Kidney epithelial cell (primary cell): Measurements from ENCODE around the gene RAB40B. TPM values are rescaled to one million over a fixed set of nuclear protein-coding genes. Genes with fewer than 3 reads are reported as not detected.
A peak's percentile ranks its signal among the peaks of the same experiment; 100 is the strongest.
"Not testable (repeated sequence)": the region's sequence is repeated elsewhere in the genome, so short reads cannot be mapped to it uniquely, and the experiment has no call there.

Experiments
- DNase-seq: peaks from one replicate; pipeline ENCODE4 v3.0.0-alpha.2; 2010; ENCODE audit warnings: low read depth
- H3K27me3 ChIP-seq: 2 replicates; pipeline ENCODE4 v1.6.0; 2011; ENCODE audit warnings: low read length; ENCODE audit not compliant: control insufficient read depth, insufficient read depth
- H3K36me3 ChIP-seq: 2 replicates; pipeline ENCODE4 v1.5.1; 2011; ENCODE audit warnings: low read length; ENCODE audit not compliant: control insufficient read depth, insufficient read depth
- H3K4me3 ChIP-seq: 2 replicates; pipeline ENCODE4 v1.5.1; 2011; ENCODE audit warnings: low read depth, mild to moderate bottlenecking, control low read depth, low read length
- CTCF ChIP-seq: IDR thresholded peaks from 2 replicates; pipeline ENCODE4 v1.5.1; 2011; ENCODE audit warnings: mild to moderate bottlenecking, moderate library complexity, low read length, control low read depth, inconsistent platforms; ENCODE audit not compliant: insufficient read depth, poor library complexity, severe bottlenecking
- total RNA-seq: library from RNA; depleted of rRNA; stranded (reverse); fragments of >200 nt; gene quantifications from 2 replicates; pipeline ENCODE4 v1.2.3, GENCODE V29; 2015

Gene RAB40B, protein sequence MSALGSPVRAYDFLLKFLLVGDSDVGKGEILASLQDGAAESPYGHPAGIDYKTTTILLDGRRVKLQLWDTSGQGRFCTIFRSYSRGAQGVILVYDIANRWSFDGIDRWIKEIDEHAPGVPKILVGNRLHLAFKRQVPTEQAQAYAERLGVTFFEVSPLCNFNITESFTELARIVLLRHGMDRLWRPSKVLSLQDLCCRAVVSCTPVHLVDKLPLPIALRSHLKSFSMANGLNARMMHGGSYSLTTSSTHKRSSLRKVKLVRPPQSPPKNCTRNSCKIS
- total RNA-seq = 5.3 and 7.3 TPM in 2 replicates

GRCh38 chr17:82698065-82698973 is at the start of gene RAB40B:
Gene RAB40B, minus strand, starts transcription at chr17:82698698. Its CDS starts 102 bp downstream, at chr17:82698596.
- Histone ChIP-seq H3K36me3 (no peaks in the 10 kb centered on the region), H3K4me3 (peak within 1 kb of the TSS; percentile 68), H3K27me3 (peaks cover 8% of the 10 kb centered on the region)
- no peak for TF ChIP-seq CTCF
- peak; percentile 88 for DNase-seq

DNA sequence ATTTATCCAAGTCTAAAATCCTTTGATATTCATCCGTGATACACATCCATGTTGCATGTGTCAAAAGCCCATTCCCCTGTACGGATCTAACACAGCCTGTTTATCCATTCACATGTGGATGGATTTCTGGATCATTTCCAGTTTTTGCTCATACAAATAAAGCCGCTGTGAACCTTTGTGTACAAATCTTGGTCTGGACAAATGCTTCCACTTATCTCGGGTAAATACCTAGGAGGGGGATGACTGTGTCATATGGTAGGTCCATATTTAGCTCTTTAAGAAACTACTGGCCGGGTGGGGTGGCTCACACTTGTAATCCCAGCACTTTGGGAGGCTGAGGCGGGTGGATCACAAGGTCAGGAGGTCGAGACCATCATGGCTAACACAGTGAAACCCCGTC is 47.0 kb upstream of the RAB40B start:
- no peaks in the 10 kb centered on the region for H3K27me3 ChIP-seq
- H3K36me3 ChIP-seq = peaks cover 3% of the 10 kb centered on the region
- no peak overlapping the region for H3K4me3 ChIP-seq
- TF ChIP-seq CTCF = no peak
- DNase-seq = no peak

DNA sequence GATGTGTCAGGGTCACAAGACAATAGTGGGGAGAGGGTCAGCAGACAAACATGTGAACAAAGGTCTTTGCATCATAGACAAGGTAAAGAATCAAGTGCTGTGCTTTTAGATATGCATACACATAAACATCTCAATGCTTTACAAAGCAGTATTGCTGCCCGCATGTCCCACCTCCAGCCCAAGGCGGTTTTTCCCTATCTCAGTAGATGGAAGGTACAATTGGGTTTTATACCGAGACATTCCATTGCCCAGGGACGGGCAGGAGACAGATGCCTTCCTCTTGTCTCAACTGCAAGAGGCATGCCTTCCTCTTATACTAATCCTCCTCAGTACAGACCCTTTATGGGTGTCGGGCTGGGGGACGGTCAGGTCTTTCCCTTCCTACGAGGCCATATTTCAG is 46.2 kb upstream of the RAB40B start:
- H3K4me3 ChIP-seq, H3K36me3 ChIP-seq, H3K27me3 ChIP-seq, DNase-seq: not testable (repeated sequence)

- H3K36me3 ChIP-seq = peaks cover 3% of the 10 kb centered on the region
- H3K4me3 ChIP-seq = no peak overlapping the region
- DNase-seq = no peak
- no peaks in the 10 kb centered on the region for H3K27me3 ChIP-seq
- TF ChIP-seq CTCF = no peak
Observed at GRCh38 chr17:82743344-82744219, 45.1 kb upstream of the RAB40B start.

DNA sequence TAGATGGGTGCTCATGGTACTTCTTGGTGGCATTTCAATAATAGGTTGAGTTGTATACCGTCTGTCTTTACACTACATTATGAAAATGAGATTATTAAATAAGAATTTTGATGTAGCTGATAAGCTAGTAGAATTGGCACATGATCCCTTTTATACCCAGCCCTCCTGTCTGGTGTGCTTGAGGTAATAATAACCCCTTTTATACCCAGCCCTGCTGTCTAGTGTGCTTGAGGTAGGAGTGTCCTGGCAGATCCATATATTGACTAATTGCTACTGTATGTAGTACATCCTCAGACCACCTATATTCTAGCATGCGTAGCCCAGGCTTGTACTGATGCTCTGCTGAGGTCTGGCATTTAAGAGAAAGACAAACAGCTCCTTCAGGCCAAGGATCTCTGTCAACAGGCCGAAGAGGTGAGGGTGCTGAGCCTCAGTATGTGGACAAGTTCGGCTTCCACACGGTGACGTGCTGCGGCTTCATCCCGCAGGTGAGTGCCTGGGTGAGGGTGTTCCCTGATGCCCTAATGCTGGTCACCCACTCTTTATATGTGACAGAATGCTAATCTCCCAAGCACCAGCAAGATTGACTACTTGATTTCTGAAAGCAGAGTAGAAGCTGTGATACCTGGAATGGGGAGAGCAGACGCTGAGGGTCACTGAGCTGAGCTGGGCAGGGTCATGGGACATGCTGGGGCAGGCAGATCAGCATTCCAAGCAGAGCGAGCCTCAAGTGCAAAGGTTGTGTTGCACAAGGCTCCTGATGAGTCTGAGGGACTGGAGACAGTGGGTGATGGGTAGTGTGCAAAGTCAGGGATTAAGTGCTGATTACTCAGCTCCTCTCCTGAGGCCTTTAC is 42.6 kb upstream of the RAB40B start:
- Histone ChIP-seq H3K4me3 (no peak overlapping the region), H3K36me3 (peaks cover 3% of the 10 kb centered on the region), H3K27me3 (no peaks in the 10 kb centered on the region)
- TF ChIP-seq CTCF = no peak
- DNase-seq = no peak
